ENCODE measurements around the gene FKBP5. TPM values are rescaled to one million over a fixed set of nuclear protein-coding genes. Genes with fewer than 3 reads are reported as not detected.

The FKBP5 gene
- total and polyA plus RNA-seq, 12 donors, result 20.3 to 199 (median 48.6) TPM

GRCh38 chr6:35669451-35670045 lies 19.2 kb downstream of the FKBP5 start:
- H3K36me3 ChIP-seq, result peaks cover 0 to 22% (median 0%) of the 10 kb centered on the region in 9 donors
- TF ChIP-seq CTCF (IDR thresholded peaks at IDR 0.05), result no peak
- intact Hi-C loops (cut with DNase I), result no loop called here
- H3K4me1 ChIP-seq, result peaks cover 0 to 97% (median 39%) of the 10 kb centered on the region in 9 donors
- WGBS, 2 donors, result 32 to 42% methylated on average over 1 of the region's 1 CpG
- ATAC-seq, result peak in 2 of 8 donors; percentile 53 to 57
- DNase-seq, result no peak
- no peaks in the 10 kb centered on the region for H3K27me3 ChIP-seq
- peak overlapping the region in 5 of 10 donors; percentile 29 to 86 (median 48) for H3K27ac ChIP-seq
- H3K4me3 ChIP-seq, result peak overlapping the region in 6 of 10 donors; percentile 1 to 28 (median 17)
- H3K9me3 ChIP-seq, result no peaks in the 10 kb centered on the region

- peaks cover 0 to 22% (median 0%) of the 10 kb centered on the region in 9 donors for H3K36me3 ChIP-seq
- peak overlapping the region in 5 of 10 donors; percentile 29 to 86 (median 48) for H3K27ac ChIP-seq
- DNase-seq (no peak), ATAC-seq (no peak)
- TF ChIP-seq CTCF (IDR thresholded peaks at IDR 0.05), result no peak
- intact Hi-C loops (cut with DNase I), result no loop called here
- no peaks in the 10 kb centered on the region for H3K27me3 ChIP-seq
- peaks cover 0 to 97% (median 43%) of the 10 kb centered on the region in 9 donors for H3K4me1 ChIP-seq
- H3K4me3 ChIP-seq, result peak overlapping the region in 6 of 10 donors; percentile 1 to 28 (median 17)
- H3K9me3 ChIP-seq, result no peaks in the 10 kb centered on the region
These were observed 19.8 kb downstream of the FKBP5 start for GRCh38 chr6:35668744-35669450.

- DNase-seq, result no peak
- intact Hi-C loops (cut with DNase I), result no loop called here
- no peak for TF ChIP-seq CTCF (IDR thresholded peaks at IDR 0.05)
These were observed 20.6 kb downstream of the FKBP5 start for GRCh38 chr6:35668096-35668495.

GRCh38 chr6:35665573-35665972 lies 23.1 kb downstream of the FKBP5 start:
- WGBS, 2 donors, result 94 to 98% methylated on average over 3 of the region's 3 CpGs
- Histone ChIP-seq H3K4me3 (no peak overlapping the region), H3K9me3 (no peaks in the 10 kb centered on the region), H3K4me1 (peaks cover 0 to 80% (median 57%) of the 10 kb centered on the region in 9 donors), H3K27ac (peak overlapping the region in 1 of 10 donors; percentile 66), H3K27me3 (no peaks in the 10 kb centered on the region), H3K36me3 (peaks cover 0 to 7% (median 0%) of the 10 kb centered on the region in 9 donors)
- no peak for DNase-seq
- intact Hi-C loops (cut with DNase I), result loop anchor here in 1 of 10 donors (2.0 kb wide), 1 partner anchor 21 kb away; no protein-coding TSS in a partner anchor
- ATAC-seq, result no peak
- TF ChIP-seq CTCF (IDR thresholded peaks at IDR 0.05), result no peak

More at GRCh38 chr6:35668096-35668495, 20.6 kb downstream of the FKBP5 start:
- WGBS, 2 donors, result 71 to 80% methylated on average over 2 of the region's 2 CpGs
- Histone ChIP-seq H3K4me3 (peak overlapping the region in 4 of 10 donors; percentile 11 to 27 (median 14)), H3K36me3 (peaks cover 0 to 22% (median 0%) of the 10 kb centered on the region in 9 donors), H3K9me3 (no peaks in the 10 kb centered on the region), H3K27ac (peak overlapping the region in 5 of 10 donors; percentile 25 to 86 (median 40)), H3K27me3 (no peaks in the 10 kb centered on the region), H3K4me1 (peaks cover 0 to 97% (median 47%) of the 10 kb centered on the region in 9 donors)
- peak in 3 of 8 donors; percentile 16 to 47 (median 45) for ATAC-seq

Measured in heart right ventricle (tissue), 16 donors.